K562 (cell line): ENCODE data around the gene TFF3.

Source experiments
- JUN ChIP-seq, 2 experiments: sonication (generic) in 1 of 2; formaldehyde crosslinking in 1 of 2; IDR thresholded peaks; 2 replicates each; pipeline versions ENCODE4 v1.6.1 to v1.8.0; 2012 to 2022; ENCODE audit warnings: borderline replicate concordance in 2 of 2, mild to moderate bottlenecking in 2 of 2, improper control_type of control experiment in 1 of 2, low read depth in 1 of 2, low read length in 1 of 2, missing genetic modification reagents in 1 of 2
- POLR2A ChIP-seq: fragments of 450-650 bp; conservative IDR thresholded peaks from 2 replicates; pipeline ENCODE4 v1.6.1; 2016
- RAD21 ChIP-seq, 2 experiments: fragments of 250-450 bp in 1 of 2; fragments of 450-650 bp in 1 of 2; sonication (Bioruptor Pico) in 1 of 2; formaldehyde crosslinking in 1 of 2; IDR thresholded peaks in 1 of 2; conservative IDR thresholded peaks in 1 of 2; 2 replicates each; pipeline versions ENCODE4 v1.4.0 to v1.8.0; 2020 to 2022; ENCODE audit warnings: mild to moderate bottlenecking in 2 of 2, moderate library complexity in 1 of 2
- XRCC4 ChIP-seq: IDR thresholded peaks from one replicate; pipeline ENCODE4 v1.6.1; 2011; ENCODE audit not compliant: insufficient read depth, insufficient read length; ENCODE audit errors: extremely low read depth
- TF ChIP-seq, protein P1 (sequence below): fragments of 250-450 bp; sonication (Bioruptor Pico); IDR thresholded peaks from 2 replicates; pipeline ENCODE4 v1.8.0; 2022; ENCODE audit warnings: moderate library complexity, mild to moderate bottlenecking, inconsistent platforms
- TF ChIP-seq, protein P2 (sequence below): sonication (generic); formaldehyde crosslinking; IDR thresholded peaks from 2 replicates; pipeline ENCODE4 v1.8.0; 2022; ENCODE audit warnings: missing genetic modification reagents, mild to moderate bottlenecking, borderline replicate concordance
- TF ChIP-seq, protein P3 (sequence below): IDR thresholded peaks from 3 replicates; pipeline ENCODE4 v1.6.1; 2011; ENCODE audit warnings: borderline replicate concordance, mild to moderate bottlenecking; ENCODE audit not compliant: insufficient read length, insufficient read depth
- TF ChIP-seq, protein P4 (sequence below): sonication (generic); formaldehyde crosslinking; IDR thresholded peaks from 2 replicates; pipeline ENCODE4 v1.9.0; 2022; ENCODE audit warnings: mild to moderate bottlenecking, missing genetic modification reagents

DNA sequence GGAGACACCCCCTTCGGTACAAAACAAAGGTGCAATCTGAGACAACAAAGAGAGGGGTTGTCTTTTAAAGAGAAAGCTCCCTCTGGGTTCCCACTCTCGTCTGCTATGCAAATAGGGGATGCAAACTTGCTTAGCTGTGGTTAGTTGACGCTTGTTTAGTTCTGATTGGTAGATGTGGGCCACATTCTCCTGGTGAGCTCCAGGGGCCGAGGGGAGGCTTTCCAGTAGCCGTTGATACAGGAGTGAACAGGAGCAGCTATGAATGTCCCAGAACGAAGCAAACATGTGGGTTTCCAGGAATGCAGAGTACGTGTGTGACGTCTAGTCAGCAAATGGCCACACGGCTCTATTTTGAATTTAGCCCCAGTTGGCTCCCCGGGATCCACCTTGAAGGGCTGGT is 20.8 kb upstream of the TFF3 start:
- TF ChIP-seq, protein P1, sequence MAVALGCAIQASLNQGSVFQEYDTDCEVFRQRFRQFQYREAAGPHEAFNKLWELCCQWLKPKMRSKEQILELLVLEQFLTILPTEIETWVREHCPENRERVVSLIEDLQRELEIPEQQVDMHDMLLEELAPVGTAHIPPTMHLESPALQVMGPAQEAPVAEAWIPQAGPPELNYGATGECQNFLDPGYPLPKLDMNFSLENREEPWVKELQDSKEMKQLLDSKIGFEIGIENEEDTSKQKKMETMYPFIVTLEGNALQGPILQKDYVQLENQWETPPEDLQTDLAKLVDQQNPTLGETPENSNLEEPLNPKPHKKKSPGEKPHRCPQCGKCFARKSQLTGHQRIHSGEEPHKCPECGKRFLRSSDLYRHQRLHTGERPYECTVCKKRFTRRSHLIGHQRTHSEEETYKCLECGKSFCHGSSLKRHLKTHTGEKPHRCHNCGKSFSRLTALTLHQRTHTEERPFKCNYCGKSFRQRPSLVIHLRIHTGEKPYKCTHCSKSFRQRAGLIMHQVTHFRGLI (CRISPR knock-in tag): no peak
- TF ChIP-seq POLR2A (no peak), RAD21 (CRISPR knock-in tag; conservative IDR thresholded peaks at IDR 0.05 in 1 of 2, IDR thresholded peaks at IDR 0.05 in 1 of 2) (no peak), XRCC4 (no peak), JUN (IDR thresholded peaks at IDR 0.05; ENCODE audit: borderline replicate concordance, low read depth, low read length) (no peak), JUN (CRISPR knock-in tag; IDR thresholded peaks at IDR 0.05; ENCODE audit: borderline replicate concordance) (no peak)
- TF ChIP-seq, protein P2, sequence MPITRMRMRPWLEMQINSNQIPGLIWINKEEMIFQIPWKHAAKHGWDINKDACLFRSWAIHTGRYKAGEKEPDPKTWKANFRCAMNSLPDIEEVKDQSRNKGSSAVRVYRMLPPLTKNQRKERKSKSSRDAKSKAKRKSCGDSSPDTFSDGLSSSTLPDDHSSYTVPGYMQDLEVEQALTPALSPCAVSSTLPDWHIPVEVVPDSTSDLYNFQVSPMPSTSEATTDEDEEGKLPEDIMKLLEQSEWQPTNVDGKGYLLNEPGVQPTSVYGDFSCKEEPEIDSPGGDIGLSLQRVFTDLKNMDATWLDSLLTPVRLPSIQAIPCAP (CRISPR knock-in tag): no peak
- TF ChIP-seq, protein P3, sequence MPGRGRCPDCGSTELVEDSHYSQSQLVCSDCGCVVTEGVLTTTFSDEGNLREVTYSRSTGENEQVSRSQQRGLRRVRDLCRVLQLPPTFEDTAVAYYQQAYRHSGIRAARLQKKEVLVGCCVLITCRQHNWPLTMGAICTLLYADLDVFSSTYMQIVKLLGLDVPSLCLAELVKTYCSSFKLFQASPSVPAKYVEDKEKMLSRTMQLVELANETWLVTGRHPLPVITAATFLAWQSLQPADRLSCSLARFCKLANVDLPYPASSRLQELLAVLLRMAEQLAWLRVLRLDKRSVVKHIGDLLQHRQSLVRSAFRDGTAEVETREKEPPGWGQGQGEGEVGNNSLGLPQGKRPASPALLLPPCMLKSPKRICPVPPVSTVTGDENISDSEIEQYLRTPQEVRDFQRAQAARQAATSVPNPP: no peak
- TF ChIP-seq, protein P4, sequence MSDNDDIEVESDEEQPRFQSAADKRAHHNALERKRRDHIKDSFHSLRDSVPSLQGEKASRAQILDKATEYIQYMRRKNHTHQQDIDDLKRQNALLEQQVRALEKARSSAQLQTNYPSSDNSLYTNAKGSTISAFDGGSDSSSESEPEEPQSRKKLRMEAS (CRISPR knock-in tag): no peak
